H1 (cell line): ENCODE results near the gene RABEP1.

Source experiments
- BCL11A ChIP-seq, 2 experiments: IDR thresholded peaks; one replicate each; pipeline ENCODE4 v1.6.1; 2011; ENCODE audit warnings: low read depth in 2 of 2, low read length in 2 of 2, mild to moderate bottlenecking in 2 of 2
- BRCA1 ChIP-seq: IDR thresholded peaks from 2 replicates; pipeline ENCODE4 v1.6.1; 2012; ENCODE audit warnings: low read depth, low read length, improper control_type of control experiment
- EP300 ChIP-seq, 2 experiments: IDR thresholded peaks; 1 replicate in 1 of 2; 2 replicates in 1 of 2; pipeline ENCODE4 v1.6.1; 2011 to 2012; ENCODE audit warnings: low read depth in 2 of 2, low read length in 2 of 2, mild to moderate bottlenecking in 2 of 2, borderline replicate concordance in 1 of 2, inconsistent platforms in 1 of 2, moderate library complexity in 1 of 2
- EZH2 ChIP-seq: fragments of 200-600 bp; sonication (generic); IDR thresholded peaks from 2 replicates; pipeline ENCODE4 v1.7.1; 2012; ENCODE audit warnings: low read depth, mild to moderate bottlenecking, moderate library complexity, low read length, inconsistent platforms; ENCODE audit not compliant: severe bottlenecking
- PHF8 ChIP-seq: fragments of 200-600 bp; sonication (generic); conservative IDR thresholded peaks from 2 replicates; pipeline ENCODE4 v1.7.1; 2012; ENCODE audit warnings: low read depth, mild to moderate bottlenecking, inconsistent platforms, low read length, moderate library complexity
- RFX5 ChIP-seq: IDR thresholded peaks from 2 replicates; pipeline ENCODE4 v1.6.1; 2011; ENCODE audit warnings: low read depth, low read length, improper control_type of control experiment, borderline replicate concordance
- SP1 ChIP-seq: IDR thresholded peaks from 2 replicates; pipeline ENCODE4 v1.6.1; 2011; ENCODE audit warnings: low read depth, low read length
- SRF ChIP-seq: IDR thresholded peaks from 2 replicates; pipeline ENCODE4 v1.6.1; 2011; ENCODE audit warnings: mild to moderate bottlenecking, low read depth, low read length, moderate library complexity
- TCF12 ChIP-seq: IDR thresholded peaks from 2 replicates; pipeline ENCODE4 v1.6.1; 2011; ENCODE audit warnings: low read depth, mild to moderate bottlenecking, low read length
- TF ChIP-seq, protein P1 (sequence below), 3 experiments: IDR thresholded peaks; 1 replicate in 2 of 3; 2 replicates in 1 of 3; pipeline versions ENCODE4 v1.5.1 to v1.6.1; 2011; ENCODE audit warnings: low read length in 3 of 3, mild to moderate bottlenecking in 3 of 3, inconsistent platforms in 2 of 3, low read depth in 1 of 3, moderate library complexity in 1 of 3; ENCODE audit not compliant: insufficient read depth in 1 of 3; ENCODE audit errors: control extremely low read depth in 1 of 3

DNA sequence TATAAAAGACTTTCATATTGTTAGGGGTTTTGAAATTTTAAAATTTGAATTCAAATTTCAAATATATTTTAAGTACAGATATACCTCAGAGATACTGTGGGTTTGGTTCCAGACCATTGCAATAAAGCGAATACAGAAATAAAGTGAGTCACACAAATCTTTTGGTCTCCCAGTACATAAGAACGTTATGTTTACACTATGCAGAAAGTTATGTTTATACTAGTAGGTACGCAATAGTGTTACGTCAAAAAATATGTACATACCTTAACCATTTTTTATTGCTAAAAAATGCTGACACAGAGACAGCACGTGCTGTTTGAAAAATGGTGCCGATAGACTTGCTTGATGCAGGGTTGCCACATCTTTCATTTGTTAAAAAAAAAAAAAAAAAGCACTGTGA is 117.7 kb downstream of the RABEP1 start:
- no peak for TF ChIP-seq BCL11A (IDR thresholded peaks at IDR 0.05; ENCODE audit: low read depth in 2 of 2, low read length in 2 of 2)
- TF ChIP-seq, protein P1, sequence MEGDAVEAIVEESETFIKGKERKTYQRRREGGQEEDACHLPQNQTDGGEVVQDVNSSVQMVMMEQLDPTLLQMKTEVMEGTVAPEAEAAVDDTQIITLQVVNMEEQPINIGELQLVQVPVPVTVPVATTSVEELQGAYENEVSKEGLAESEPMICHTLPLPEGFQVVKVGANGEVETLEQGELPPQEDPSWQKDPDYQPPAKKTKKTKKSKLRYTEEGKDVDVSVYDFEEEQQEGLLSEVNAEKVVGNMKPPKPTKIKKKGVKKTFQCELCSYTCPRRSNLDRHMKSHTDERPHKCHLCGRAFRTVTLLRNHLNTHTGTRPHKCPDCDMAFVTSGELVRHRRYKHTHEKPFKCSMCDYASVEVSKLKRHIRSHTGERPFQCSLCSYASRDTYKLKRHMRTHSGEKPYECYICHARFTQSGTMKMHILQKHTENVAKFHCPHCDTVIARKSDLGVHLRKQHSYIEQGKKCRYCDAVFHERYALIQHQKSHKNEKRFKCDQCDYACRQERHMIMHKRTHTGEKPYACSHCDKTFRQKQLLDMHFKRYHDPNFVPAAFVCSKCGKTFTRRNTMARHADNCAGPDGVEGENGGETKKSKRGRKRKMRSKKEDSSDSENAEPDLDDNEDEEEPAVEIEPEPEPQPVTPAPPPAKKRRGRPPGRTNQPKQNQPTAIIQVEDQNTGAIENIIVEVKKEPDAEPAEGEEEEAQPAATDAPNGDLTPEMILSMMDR (IDR thresholded peaks at IDR 0.05; ENCODE audit: control extremely low read depth in 1 of 3, insufficient read depth in 1 of 3, low read depth in 1 of 3, low read length in 3 of 3), result no peak
- no peak for TF ChIP-seq BRCA1
- no peak for TF ChIP-seq EP300 (IDR thresholded peaks at IDR 0.05; ENCODE audit: borderline replicate concordance in 1 of 2, low read depth in 2 of 2, low read length in 2 of 2)
- TF ChIP-seq EZH2, result no peak
- TF ChIP-seq RFX5, result no peak
- TF ChIP-seq TCF12, result no peak
- no peak for TF ChIP-seq SRF
- no peak for TF ChIP-seq PHF8
- TF ChIP-seq SP1, result no peak
